Measurements from ENCODE around the gene SLC9A3.

The SLC9A3 gene

DNA sequence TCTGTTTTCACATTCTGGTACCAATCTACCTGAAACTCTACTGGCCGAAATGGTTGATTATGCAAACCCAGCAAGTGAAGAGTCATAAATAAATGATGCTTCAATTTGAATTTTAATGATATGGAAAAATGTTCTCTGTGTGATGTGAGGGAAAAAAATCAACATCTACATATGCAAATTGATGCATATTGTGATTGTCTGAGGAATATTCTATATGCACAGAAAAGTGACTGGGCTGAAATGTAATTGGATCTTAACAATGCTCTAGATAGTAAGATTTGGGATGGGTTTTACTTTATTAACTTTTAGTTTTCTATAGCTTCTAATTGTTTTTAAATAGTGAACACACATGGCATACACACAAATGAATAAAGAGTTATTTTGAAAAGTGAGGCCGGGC lies 25.0 kb upstream of the SLC9A3 start:
- POLR2A ChIA-PET: no interaction called here
- no peak for TF ChIP-seq SP1 (IDR thresholded peaks at IDR 0.05)
- no peak for TF ChIP-seq SUZ12 (IDR thresholded peaks at IDR 0.05)
- no peak for TF ChIP-seq ELF4 (IDR thresholded peaks at IDR 0.05)
- TF ChIP-seq HDGF (IDR thresholded peaks at IDR 0.05; ENCODE audit: borderline replicate concordance): no peak
- no peak for TF ChIP-seq LEF1 (IDR thresholded peaks at IDR 0.05; ENCODE audit: borderline replicate concordance)
- TF ChIP-seq, protein P1, sequence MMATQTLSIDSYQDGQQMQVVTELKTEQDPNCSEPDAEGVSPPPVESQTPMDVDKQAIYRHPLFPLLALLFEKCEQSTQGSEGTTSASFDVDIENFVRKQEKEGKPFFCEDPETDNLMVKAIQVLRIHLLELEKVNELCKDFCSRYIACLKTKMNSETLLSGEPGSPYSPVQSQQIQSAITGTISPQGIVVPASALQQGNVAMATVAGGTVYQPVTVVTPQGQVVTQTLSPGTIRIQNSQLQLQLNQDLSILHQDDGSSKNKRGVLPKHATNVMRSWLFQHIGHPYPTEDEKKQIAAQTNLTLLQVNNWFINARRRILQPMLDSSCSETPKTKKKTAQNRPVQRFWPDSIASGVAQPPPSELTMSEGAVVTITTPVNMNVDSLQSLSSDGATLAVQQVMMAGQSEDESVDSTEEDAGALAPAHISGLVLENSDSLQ (IDR thresholded peaks at IDR 0.05): no peak
- no peak for DNase-seq (ENCODE audit: extremely low spot score)
- CTCF ChIA-PET: no interaction called here

DNA sequence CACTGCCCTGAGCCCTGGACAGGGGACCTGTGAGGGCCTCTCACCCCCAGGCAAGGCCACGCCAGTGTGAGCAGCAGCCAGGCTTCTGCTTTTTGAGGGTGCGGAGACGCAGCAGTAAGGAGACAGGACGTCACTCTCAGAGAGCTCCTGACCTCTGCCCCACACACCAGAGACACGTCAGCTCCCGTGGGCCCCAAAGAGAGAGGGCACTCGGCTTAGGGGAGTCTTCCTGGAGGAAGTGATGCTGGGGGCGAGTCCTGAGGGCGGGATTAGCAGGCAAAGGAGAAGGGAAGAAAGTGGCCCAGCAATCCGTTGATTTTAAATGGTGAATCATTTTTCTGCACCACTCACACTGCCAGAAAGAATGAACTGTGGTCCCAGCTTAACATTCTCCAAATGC lies 24.0 kb upstream of the SLC9A3 start:
- no peak for DNase-seq (ENCODE audit: extremely low spot score)
- ChIA-PET CTCF (no interaction called here), POLR2A (no interaction called here)
- TF ChIP-seq TARDBP (IDR thresholded peaks at IDR 0.05): no peak
- no peak for TF ChIP-seq ARNT (IDR thresholded peaks at IDR 0.05)
- no peak for TF ChIP-seq HDGF (IDR thresholded peaks at IDR 0.05; ENCODE audit: borderline replicate concordance)
- no peak for TF ChIP-seq FOXK2 (IDR thresholded peaks at IDR 0.05)
- TF ChIP-seq FOXM1 (IDR thresholded peaks at IDR 0.05; ENCODE audit: borderline replicate concordance): no peak
- no peak for TF ChIP-seq BHLHE40 (IDR thresholded peaks at IDR 0.05; ENCODE audit: borderline replicate concordance)
- no peak for TF ChIP-seq SP1 (IDR thresholded peaks at IDR 0.05)
- no peak for TF ChIP-seq SUZ12 (IDR thresholded peaks at IDR 0.05)
- TF ChIP-seq ELF4 (IDR thresholded peaks at IDR 0.05): no peak
- TF ChIP-seq L3MBTL2 (conservative IDR thresholded peaks at IDR 0.05): no peak
- no peak for TF ChIP-seq LEF1 (IDR thresholded peaks at IDR 0.05; ENCODE audit: borderline replicate concordance)
- no peak for TF ChIP-seq FOXA1 (IDR thresholded peaks at IDR 0.05)
- TF ChIP-seq, protein P1 (IDR thresholded peaks at IDR 0.05): no peak
- no peak for TF ChIP-seq NFRKB (IDR thresholded peaks at IDR 0.05)
- TF ChIP-seq ZNF384 (IDR thresholded peaks at IDR 0.05): no peak
- no peak for TF ChIP-seq CTBP1 (IDR thresholded peaks at IDR 0.05; ENCODE audit: borderline replicate concordance)

DNA sequence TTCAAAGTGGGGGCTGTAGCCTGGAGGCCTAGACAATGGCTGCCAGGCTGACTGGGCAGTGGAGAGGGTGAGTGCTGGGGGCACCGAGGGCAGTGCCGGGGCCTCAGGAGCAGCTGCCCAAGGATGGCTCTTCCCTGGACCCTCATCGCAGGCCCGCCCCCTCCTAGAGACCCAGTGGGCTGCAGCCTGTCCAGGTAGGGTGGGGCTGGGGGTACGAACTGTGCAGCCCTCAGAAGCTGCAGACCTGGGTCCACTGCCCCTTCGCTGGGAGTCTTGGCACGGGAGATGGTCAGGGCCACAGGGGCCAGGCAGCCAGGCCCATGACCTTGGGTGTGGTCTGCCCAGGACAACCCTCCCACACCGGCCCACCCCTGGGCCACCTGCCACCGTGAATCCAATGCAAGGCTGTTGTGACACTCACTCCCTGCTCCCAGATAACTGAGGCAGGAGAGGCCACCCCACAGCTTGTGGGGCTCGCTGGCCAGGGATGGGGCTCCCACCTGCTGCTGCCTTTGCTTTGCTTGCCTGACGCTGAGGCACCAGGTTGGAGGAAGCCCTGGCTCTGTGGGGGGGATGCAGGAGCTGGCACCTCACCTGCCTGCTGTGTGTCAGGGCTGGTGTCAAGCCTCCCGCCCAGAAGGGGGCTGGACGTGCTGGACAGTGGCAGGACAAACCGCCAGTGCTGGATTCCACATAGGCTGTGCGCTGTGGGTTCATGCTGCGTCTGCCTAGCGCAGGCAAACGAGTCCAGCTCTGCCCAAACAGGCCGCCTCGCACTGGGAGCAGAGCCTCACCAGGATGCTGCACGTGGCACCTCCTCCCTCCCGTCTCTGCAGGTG lies 23.1 kb upstream of the SLC9A3 start:
- TF ChIP-seq SUZ12 (IDR thresholded peaks at IDR 0.05) (no peak), ELF4 (IDR thresholded peaks at IDR 0.05) (no peak), BHLHE40 (IDR thresholded peaks at IDR 0.05; ENCODE audit: borderline replicate concordance) (no peak), SP1 (IDR thresholded peaks at IDR 0.05) (no peak), HDGF (IDR thresholded peaks at IDR 0.05; ENCODE audit: borderline replicate concordance) (no peak), LEF1 (IDR thresholded peaks at IDR 0.05; ENCODE audit: borderline replicate concordance) (no peak), TARDBP (IDR thresholded peaks at IDR 0.05) (no peak), FOXA1 (IDR thresholded peaks at IDR 0.05) (no peak), FOXK2 (IDR thresholded peaks at IDR 0.05) (no peak), ZNF384 (IDR thresholded peaks at IDR 0.05) (no peak), NFRKB (IDR thresholded peaks at IDR 0.05) (no peak), FOXM1 (IDR thresholded peaks at IDR 0.05; ENCODE audit: borderline replicate concordance) (no peak), CTBP1 (IDR thresholded peaks at IDR 0.05; ENCODE audit: borderline replicate concordance) (no peak), ARNT (IDR thresholded peaks at IDR 0.05) (no peak), L3MBTL2 (conservative IDR thresholded peaks at IDR 0.05) (no peak)
- TF ChIP-seq, protein P1 (IDR thresholded peaks at IDR 0.05): no peak
- no peak for DNase-seq (ENCODE audit: extremely low spot score)
- ChIA-PET POLR2A (no interaction called here), CTCF (no interaction called here)

DNA sequence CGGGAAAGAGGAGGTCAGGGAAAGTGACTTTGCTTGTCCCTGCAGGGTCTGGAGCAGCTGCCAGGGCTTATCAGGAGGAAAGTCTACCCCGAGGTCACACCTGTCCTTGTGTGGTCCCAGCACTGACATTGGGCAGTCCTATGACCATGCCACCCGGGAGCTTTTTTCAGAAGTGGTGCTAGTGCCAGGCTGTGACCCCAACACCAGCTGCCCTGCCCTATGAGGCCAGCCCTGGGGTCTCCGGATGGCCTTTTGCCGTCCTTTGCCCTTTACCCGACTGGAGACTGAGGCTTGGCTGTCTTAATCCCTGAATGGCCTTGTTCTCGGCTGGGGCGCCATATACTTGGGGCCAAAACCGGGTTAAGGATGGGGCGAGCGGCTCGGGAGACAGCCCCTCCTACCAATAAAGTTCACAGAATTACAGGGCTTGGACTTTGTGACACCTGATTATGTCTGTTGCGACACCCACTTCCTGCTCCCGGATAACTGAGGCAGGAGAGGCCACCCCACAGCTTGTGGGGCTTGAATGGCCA lies 22.2 kb upstream of the SLC9A3 start:
- POLR2A ChIA-PET: no interaction called here
- no peak for DNase-seq (ENCODE audit: extremely low spot score)
- CTCF ChIA-PET: no interaction called here
- TF ChIP-seq FOXM1 (IDR thresholded peaks at IDR 0.05; ENCODE audit: borderline replicate concordance): no peak
- TF ChIP-seq ARNT (IDR thresholded peaks at IDR 0.05): no peak
- no peak for TF ChIP-seq FOXA1 (IDR thresholded peaks at IDR 0.05)
- no peak for TF ChIP-seq L3MBTL2 (conservative IDR thresholded peaks at IDR 0.05)
- TF ChIP-seq ELF4 (IDR thresholded peaks at IDR 0.05): no peak
- TF ChIP-seq, protein P1 (IDR thresholded peaks at IDR 0.05): no peak
- no peak for TF ChIP-seq TARDBP (IDR thresholded peaks at IDR 0.05)
- no peak for TF ChIP-seq SUZ12 (IDR thresholded peaks at IDR 0.05)
- no peak for TF ChIP-seq BHLHE40 (IDR thresholded peaks at IDR 0.05; ENCODE audit: borderline replicate concordance)
- TF ChIP-seq CTBP1 (IDR thresholded peaks at IDR 0.05; ENCODE audit: borderline replicate concordance): no peak
- TF ChIP-seq HDGF (IDR thresholded peaks at IDR 0.05; ENCODE audit: borderline replicate concordance): no peak

DNA sequence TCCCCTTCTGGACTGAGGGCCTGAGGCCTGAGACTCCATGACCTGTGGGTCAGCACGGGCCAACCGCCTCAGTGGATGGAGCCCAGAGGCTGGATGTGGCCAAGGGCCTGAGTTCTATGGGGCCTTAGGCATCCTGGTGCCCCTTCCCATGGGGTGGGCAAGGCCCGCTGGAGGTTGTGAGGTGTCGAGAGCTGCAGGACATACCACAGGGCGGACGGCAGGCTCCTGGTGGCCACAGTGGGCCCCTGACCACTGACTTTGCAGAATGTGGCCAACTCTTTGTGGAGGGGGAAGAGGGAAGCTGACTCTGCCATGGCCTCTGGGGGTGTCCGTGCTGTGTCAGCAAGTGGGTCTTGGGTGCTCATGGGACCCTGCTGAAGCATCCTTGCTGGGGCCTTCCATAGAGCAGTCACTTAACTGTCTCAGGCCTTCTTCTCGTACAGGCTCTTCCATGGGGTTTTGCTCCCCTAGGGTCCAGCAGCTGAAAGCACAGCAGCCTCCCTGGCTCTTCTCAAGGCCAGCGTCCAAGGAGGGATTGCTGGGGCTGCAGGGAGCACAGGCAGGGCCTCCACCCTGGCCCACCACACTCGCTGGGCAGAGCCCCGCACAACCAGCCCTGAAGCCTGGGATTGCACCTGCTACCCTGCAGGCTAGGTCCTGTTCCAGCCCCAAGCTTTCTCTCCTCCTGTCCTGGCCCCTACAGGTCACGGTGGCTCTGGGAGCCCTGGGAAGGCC lies 21.6 kb upstream of the SLC9A3 start:
- POLR2A ChIA-PET: no interaction called here
- no peak for DNase-seq (ENCODE audit: extremely low spot score)
- TF ChIP-seq ARNT (IDR thresholded peaks at IDR 0.05): no peak
- no peak for TF ChIP-seq HDGF (IDR thresholded peaks at IDR 0.05; ENCODE audit: borderline replicate concordance)
- no peak for TF ChIP-seq ELF4 (IDR thresholded peaks at IDR 0.05)
- TF ChIP-seq FOXA1 (IDR thresholded peaks at IDR 0.05): no peak
- TF ChIP-seq LEF1 (IDR thresholded peaks at IDR 0.05; ENCODE audit: borderline replicate concordance): no peak
- no peak for TF ChIP-seq SP1 (IDR thresholded peaks at IDR 0.05)
- no peak for TF ChIP-seq NFRKB (IDR thresholded peaks at IDR 0.05)
- TF ChIP-seq CTBP1 (IDR thresholded peaks at IDR 0.05; ENCODE audit: borderline replicate concordance): no peak
- TF ChIP-seq BHLHE40 (IDR thresholded peaks at IDR 0.05; ENCODE audit: borderline replicate concordance): no peak
- TF ChIP-seq TARDBP (IDR thresholded peaks at IDR 0.05): no peak
- TF ChIP-seq, protein P1 (IDR thresholded peaks at IDR 0.05): no peak
- no peak for TF ChIP-seq FOXK2 (IDR thresholded peaks at IDR 0.05)
- CTCF ChIA-PET: no interaction called here
